ENCODE results near the gene ITK. TPM values are rescaled to one million over a fixed set of nuclear protein-coding genes. Genes with fewer than 3 reads are reported as not detected.

The ITK gene
- total and polyA plus RNA-seq, 2 of the 8 experiments (the other 6 are each of a cell fraction or from before 2014, with no cell fraction given) = 0.05 TPM; not detected in 1

GRCh38 chr5:157188270-157188669, 7.6 kb downstream of the ITK start:
- POLR2A ChIA-PET (ENCODE audit: partially characterized antibody) = no interaction called here
- Histone ChIP-seq H4K5ac (ENCODE audit: insufficient read length, low read depth, low read length) (no peak overlapping the region), H3K23me2 (ENCODE audit: low read depth, low read length) (no peaks in the 10 kb centered on the region), H2AK5ac (ENCODE audit: low read depth, low read length) (no peak overlapping the region), H3K4me2 (ENCODE audit: insufficient read depth in 1 of 2, low read depth in 2 of 2, low read length in 2 of 2) (no peak overlapping the region), H2BK5ac (ENCODE audit: low read depth, low read length) (no peak overlapping the region), H3K79me2 (ENCODE audit: control insufficient read depth in 1 of 2, insufficient read depth in 2 of 2, low read length in 2 of 2) (no peaks in the 10 kb centered on the region), H3K79me1 (ENCODE audit: low read depth, low read length) (no peaks in the 10 kb centered on the region), H2AFZ (ENCODE audit: low read length) (no peak overlapping the region), H3K18ac (ENCODE audit: extremely low read depth, low read length) (no peak overlapping the region), H3K14ac (ENCODE audit: insufficient read length) (no peak overlapping the region), H3K23ac (ENCODE audit: insufficient read length) (no peak overlapping the region), H3K4me1 (replicated peaks in 1 of 4; ENCODE audit: control insufficient read depth in 3 of 4, insufficient read depth in 4 of 4, low read length in 3 of 4) (no peaks in the 10 kb centered on the region), H3K27ac (ENCODE audit: low read depth, low read length) (no peak overlapping the region), H3K27me3 (replicated peaks in 1 of 4; ENCODE audit: control insufficient read depth in 3 of 4, extremely low read depth in 1 of 4, insufficient read depth in 3 of 4, low read length in 3 of 4) (peaks cover 1 to 30% (median 12%) of the 10 kb centered on the region in 4 experiments), H2BK120ac (replicated peaks; ENCODE audit: low read depth, low read length) (no peak overlapping the region), H3K4me3 (ENCODE audit: extremely low read depth in 1 of 4, insufficient read depth in 2 of 4, low read depth in 3 of 4, low read length in 4 of 4) (no peak overlapping the region), H2BK12ac (ENCODE audit: low read depth, low read length) (no peak overlapping the region), H3K4ac (replicated peaks; ENCODE audit: insufficient read length, low read depth, low read length) (no peak overlapping the region), H2BK15ac (ENCODE audit: low read length) (no peak overlapping the region), H3K9me3 (ENCODE audit: insufficient read depth in 2 of 2, low read depth in 1 of 2, low read length in 1 of 2) (no peaks in the 10 kb centered on the region), H4K20me1 (replicated peaks in 1 of 2; ENCODE audit: control insufficient read depth in 1 of 2, insufficient read depth in 2 of 2, low read length in 2 of 2) (peaks cover 0 to 2% of the 10 kb centered on the region in 2 experiments), H3K9ac (replicated peaks in 1 of 4; ENCODE audit: extremely low read depth in 1 of 4, low read depth in 3 of 4, low read length in 3 of 4) (no peak overlapping the region), H3K56ac (replicated peaks; ENCODE audit: insufficient read length, low read depth, low read length) (no peak overlapping the region), H4K8ac (ENCODE audit: extremely low read depth, insufficient read depth, low read length) (no peak overlapping the region), H2BK20ac (ENCODE audit: low read length) (no peak overlapping the region), H3K36me3 (ENCODE audit: control insufficient read depth in 2 of 4, insufficient read depth in 4 of 4, low read length in 3 of 4) (no peaks in the 10 kb centered on the region), H4K91ac (replicated peaks; ENCODE audit: insufficient read length, low read length) (no peak overlapping the region)
- FAIRE-seq (no peak), DNase-seq (ENCODE audit: low read depth in 1 of 2, low spot score in 2 of 2) (no peak)
- CTCF ChIA-PET (ENCODE audit: partially characterized antibody) = interaction anchor here (2.0 kb wide), 1 partner anchor 39 kb away, joined by 9 read pairs; no protein-coding TSS in a partner anchor
- TF ChIP-seq KDM1A (IDR thresholded peaks at IDR 0.05; ENCODE audit: borderline replicate concordance, low read length) (no peak), USF2 (IDR thresholded peaks at IDR 0.05; ENCODE audit: low read length) (no peak), POU5F1 (IDR thresholded peaks at IDR 0.05; ENCODE audit: low read depth, low read length) (no peak), ZNF274 (IDR thresholded peaks at IDR 0.05; ENCODE audit: borderline replicate concordance, extremely low read depth, low read length) (no peak), CEBPB (IDR thresholded peaks at IDR 0.05; ENCODE audit: low read depth, low read length) (no peak), RXRA (IDR thresholded peaks at IDR 0.05; ENCODE audit: insufficient read depth, low read depth, low read length) (no peak), ATF2 (IDR thresholded peaks at IDR 0.05; ENCODE audit: low read length) (no peak), EZH2 (IDR thresholded peaks at IDR 0.05; ENCODE audit: low read depth, low read length, severe bottlenecking) (no peak), SIN3A (conservative IDR thresholded peaks at IDR 0.05 in 1 of 2, IDR thresholded peaks at IDR 0.05 in 1 of 2; ENCODE audit: low read depth in 1 of 2, low read length in 2 of 2) (no peak), JUN (IDR thresholded peaks at IDR 0.05; ENCODE audit: low read depth, low read length) (no peak)
- TF ChIP-seq, protein P1, sequence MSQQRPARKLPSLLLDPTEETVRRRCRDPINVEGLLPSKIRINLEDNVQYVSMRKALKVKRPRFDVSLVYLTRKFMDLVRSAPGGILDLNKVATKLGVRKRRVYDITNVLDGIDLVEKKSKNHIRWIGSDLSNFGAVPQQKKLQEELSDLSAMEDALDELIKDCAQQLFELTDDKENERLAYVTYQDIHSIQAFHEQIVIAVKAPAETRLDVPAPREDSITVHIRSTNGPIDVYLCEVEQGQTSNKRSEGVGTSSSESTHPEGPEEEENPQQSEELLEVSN (IDR thresholded peaks at IDR 0.05) = no peak

Measured in H1 (cell line).